GM23248 (cell line): ENCODE results near the gene GALNT2.

Experiments
- EZH2 ChIP-seq: fragments of 200-600 bp; sonication (generic); IDR thresholded peaks from 2 replicates; pipeline ENCODE4 v1.6.1; 2018; ENCODE audit warnings: antibody characterized with exemption, mild to moderate bottlenecking; ENCODE audit not compliant: insufficient read depth, poor library complexity, severe bottlenecking
- EZH2phosphoT487 ChIP-seq: fragments of 200-600 bp; sonication (generic); IDR thresholded peaks from 2 replicates; pipeline ENCODE4 v1.6.1; 2018; ENCODE audit warnings: antibody characterized with exemption, moderate library complexity, mild to moderate bottlenecking, low read depth; ENCODE audit not compliant: insufficient read depth

DNA sequence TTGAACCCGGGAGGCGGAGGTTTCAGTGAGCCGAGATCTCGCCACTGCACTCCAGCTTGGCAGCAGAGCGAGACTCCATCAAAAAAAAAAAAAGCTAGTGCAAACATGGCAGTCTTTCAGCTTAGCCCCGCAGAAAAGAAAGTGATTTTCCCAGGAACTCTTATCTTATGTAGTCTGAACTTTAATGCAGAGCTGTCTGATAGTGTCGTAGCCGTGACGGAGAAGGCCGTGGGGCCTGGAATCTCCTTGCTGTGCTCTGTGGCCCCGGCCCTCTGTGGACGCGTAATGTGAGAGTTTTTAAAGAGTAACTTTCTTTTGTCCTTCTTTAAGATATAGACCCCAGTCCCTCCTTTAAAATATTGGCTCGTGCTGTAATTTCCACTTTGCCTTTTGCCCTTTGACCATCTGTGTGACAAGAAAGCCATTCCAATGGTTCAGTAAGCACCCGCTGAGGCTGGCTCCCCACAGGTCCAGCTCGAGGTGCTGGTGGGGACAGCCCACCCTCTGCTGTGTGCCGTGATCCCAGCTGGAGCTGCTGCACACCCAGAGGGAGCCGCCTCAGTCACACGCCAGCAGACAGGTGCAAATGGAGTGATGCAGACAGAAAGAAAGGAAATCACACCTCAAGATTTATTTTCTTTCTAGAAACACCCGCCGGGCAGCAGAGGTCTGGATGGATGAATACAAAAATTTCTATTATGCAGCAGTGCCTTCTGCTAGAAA lies 195.1 kb downstream of the GALNT2 start:
- TF ChIP-seq EZH2phosphoT487 (no peak), EZH2 (no peak)
